ENCODE measurements around the gene POU5F2. TPM values are rescaled to one million over a fixed set of nuclear protein-coding genes. Genes with fewer than 3 reads are reported as not detected.

Gene POU5F2
- total RNA-seq, 3 donors from 2014 or later: 1.2 to 2.3 (median 1.6) TPM

DNA sequence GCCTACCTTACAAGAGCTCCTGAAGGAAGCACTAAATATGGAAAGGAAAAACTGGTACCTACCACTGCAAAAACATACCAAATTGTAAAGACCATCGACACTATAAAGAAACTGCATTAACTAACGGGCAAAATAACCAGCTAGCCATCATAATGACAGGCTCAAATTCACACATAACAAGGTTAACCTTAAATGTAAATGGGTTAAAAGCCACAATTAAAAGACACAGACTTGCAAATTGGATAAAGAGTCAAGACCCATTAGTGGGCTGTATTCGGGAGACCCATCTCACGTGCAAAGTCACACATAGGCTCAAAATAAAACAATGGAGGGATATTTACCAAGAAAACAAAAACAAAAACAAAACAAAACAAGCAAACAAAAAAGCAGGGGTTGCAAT, 49.4 kb downstream of the POU5F2 start:
- Histone ChIP-seq H3K36me3 (ENCODE audit: low read depth) (no peaks in the 10 kb centered on the region), H3K4me1 (ENCODE audit: low read depth) (no peaks in the 10 kb centered on the region), H3K9me3 (no peaks in the 10 kb centered on the region), H3K4me3 (no peak overlapping the region)
- ATAC-seq: no peak
- intact Hi-C loops (cut with DNase I, micrococcal nuclease): no loop called here
- TF ChIP-seq, protein P1, sequence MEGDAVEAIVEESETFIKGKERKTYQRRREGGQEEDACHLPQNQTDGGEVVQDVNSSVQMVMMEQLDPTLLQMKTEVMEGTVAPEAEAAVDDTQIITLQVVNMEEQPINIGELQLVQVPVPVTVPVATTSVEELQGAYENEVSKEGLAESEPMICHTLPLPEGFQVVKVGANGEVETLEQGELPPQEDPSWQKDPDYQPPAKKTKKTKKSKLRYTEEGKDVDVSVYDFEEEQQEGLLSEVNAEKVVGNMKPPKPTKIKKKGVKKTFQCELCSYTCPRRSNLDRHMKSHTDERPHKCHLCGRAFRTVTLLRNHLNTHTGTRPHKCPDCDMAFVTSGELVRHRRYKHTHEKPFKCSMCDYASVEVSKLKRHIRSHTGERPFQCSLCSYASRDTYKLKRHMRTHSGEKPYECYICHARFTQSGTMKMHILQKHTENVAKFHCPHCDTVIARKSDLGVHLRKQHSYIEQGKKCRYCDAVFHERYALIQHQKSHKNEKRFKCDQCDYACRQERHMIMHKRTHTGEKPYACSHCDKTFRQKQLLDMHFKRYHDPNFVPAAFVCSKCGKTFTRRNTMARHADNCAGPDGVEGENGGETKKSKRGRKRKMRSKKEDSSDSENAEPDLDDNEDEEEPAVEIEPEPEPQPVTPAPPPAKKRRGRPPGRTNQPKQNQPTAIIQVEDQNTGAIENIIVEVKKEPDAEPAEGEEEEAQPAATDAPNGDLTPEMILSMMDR (IDR thresholded peaks at IDR 0.05): no peak
- DNase-seq: no peak

Other genes starting within 250 kb of the POU5F2 start
- 1 to 10 TPM; 1.5 to 5.7 (median 2.2) TPM for gene NR2F1-AS1, start 160.4 kb downstream of the POU5F2 start, total RNA-seq
- gene NR2F1, start 158.4 kb downstream of the POU5F2 start, total RNA-seq: 1 to 10 TPM; 2.3 to 9.1 (median 6.2) TPM

Measured in mucosa of descending colon (tissue), 3 donors.